ENCODE results near the gene LONRF2.

Gene LONRF2

GRCh38 chr2:100236166-100236565, 86.1 kb downstream of the LONRF2 start:
- DNase-seq (ENCODE audit: low spot score) = no peak

- DNase-seq (ENCODE audit: low spot score) = no peak
Observed at GRCh38 chr2:100235581-100235980, 86.7 kb downstream of the LONRF2 start.

- no peak for DNase-seq (ENCODE audit: low spot score)
Observed at GRCh38 chr2:100235098-100235497, 87.2 kb downstream of the LONRF2 start.

- no peak for DNase-seq (ENCODE audit: low spot score)
Observed at GRCh38 chr2:100234141-100234540, 88.2 kb downstream of the LONRF2 start.

GRCh38 chr2:100233061-100233460, 89.2 kb downstream of the LONRF2 start:
- DNase-seq (ENCODE audit: low spot score) = no peak

GRCh38 chr2:100230754-100231153, 91.5 kb downstream of the LONRF2 start:
- no peak for DNase-seq (ENCODE audit: low spot score)

- no peak for DNase-seq (ENCODE audit: low spot score)
Observed at GRCh38 chr2:100228967-100229366, 93.3 kb downstream of the LONRF2 start.

GRCh38 chr2:100228415-100228814, 93.9 kb downstream of the LONRF2 start:
- DNase-seq (ENCODE audit: low spot score) = no peak

GRCh38 chr2:100224988-100225710, 97.2 kb downstream of the LONRF2 start:
- no peak for DNase-seq (ENCODE audit: low spot score)

- DNase-seq (ENCODE audit: low spot score) = no peak
Observed at GRCh38 chr2:100223502-100223901, 98.8 kb downstream of the LONRF2 start.

Data from globus pallidus (tissue), 1 donor.